Upper lobe of left lung (tissue), 4 donors: Measurements from ENCODE around the gene ADCY5.

ENCODE experiments used
- CTCF ChIP-seq, 6 experiments: fragments of 450-650 bp in 4 of 6; fragments of 200-600 bp in 2 of 6; sonication (generic) in 2 of 6; IDR thresholded peaks; one replicate each; pipeline ENCODE4 v1.5.1; 2016 to 2019; ENCODE audit warnings: antibody characterized with exemption in 6 of 6
- POLR2A ChIP-seq, 4 donors: fragments of 450-650 bp; IDR thresholded peaks; one replicate each; pipeline ENCODE4 v1.5.1; 2016 to 2017; ENCODE audit warnings: antibody characterized with exemption in 4 of 4, mild to moderate bottlenecking in 2 of 4
- POLR2AphosphoS5 ChIP-seq, 2 donors: sonication (generic); formaldehyde crosslinking; IDR thresholded peaks; one replicate each; pipeline ENCODE4 v1.5.1; 2017; ENCODE audit warnings: antibody characterized with exemption in 2 of 2

GRCh38 chr3:123291404-123291803 is 157.5 kb downstream of the ADCY5 start:
- TF ChIP-seq CTCF (IDR thresholded peaks at IDR 0.05) (no peak), POLR2A (IDR thresholded peaks at IDR 0.05) (no peak), POLR2AphosphoS5 (IDR thresholded peaks at IDR 0.05) (no peak)
